Muscle of leg (tissue), 11 donors: ENCODE measurements around the gene RHBDD3. TPM values are rescaled to one million over a fixed set of nuclear protein-coding genes. Genes with fewer than 3 reads are reported as not detected.

Source experiments
- DNase-seq: peaks from one replicate; pipeline ENCODE4 v3.0.0; 2013
- H3K27ac ChIP-seq: one replicate; pipeline ENCODE4 v1.5.1; 2013; ENCODE audit warnings: mild to moderate bottlenecking, low read length, control low read depth
- H3K27me3 ChIP-seq: one replicate; pipeline ENCODE4 v1.6.1; 2013; ENCODE audit warnings: low read length; ENCODE audit not compliant: control insufficient read depth, insufficient read depth
- H3K36me3 ChIP-seq: one replicate; pipeline ENCODE4 v1.6.1; 2013; ENCODE audit warnings: low read length; ENCODE audit not compliant: control insufficient read depth, insufficient read depth
- H3K4me1 ChIP-seq: one replicate; pipeline ENCODE4 v1.6.1; 2013; ENCODE audit warnings: low read length; ENCODE audit not compliant: control insufficient read depth, insufficient read depth
- H3K4me3 ChIP-seq: one replicate; pipeline ENCODE4 v1.5.1; 2013; ENCODE audit warnings: low read length, control low read depth
- H3K9me3 ChIP-seq: replicated peaks from 2 replicates; pipeline ENCODE4 v1.6.1; 2013; ENCODE audit warnings: low read depth, low read length; ENCODE audit not compliant: control insufficient read depth
- WGBS: methylation state at CpG from one replicate; pipeline ENCODE4 v1.1.5; 2013; ENCODE audit warnings: missing lambda C conversion rate; ENCODE audit not compliant: insufficient coverage; 5-methylcytosine and 5-hydroxymethylcytosine counted together
- polyA plus RNA-seq, 8 donors: library from polyadenylated mRNA; unstranded; fragments of 120-200 nt; gene quantifications; one replicate each; pipeline versions ENCODE4 v1.2.1 to v1.2.3, GENCODE V29; 2013; ENCODE audit warnings: inconsistent platforms in 1 of 8, low replicate concordance in 1 of 8; ENCODE audit not compliant: insufficient read length in 8 of 8, insufficient read depth in 1 of 8
- total RNA-seq: library from RNA; stranded (reverse); fragments of 120-200 nt; gene quantifications from one replicate; pipeline ENCODE4 v1.2.4, GENCODE V29; 2013

RHBDD3 gene
- total and polyA plus RNA-seq, 9 donors: 22.4 to 32.9 (median 27.8) TPM

GRCh38 chr22:29298641-29299040, 30.9 kb upstream of the RHBDD3 start:
- H3K27me3 ChIP-seq: no peaks in the 10 kb centered on the region
- peaks cover 75% of the 10 kb centered on the region for H3K36me3 ChIP-seq
- WGBS: 75% methylated on average over 2 of the region's 8 CpGs
- no peaks in the 10 kb centered on the region for H3K9me3 ChIP-seq
- peaks cover 18% of the 10 kb centered on the region for H3K4me1 ChIP-seq
- no peak overlapping the region for H3K27ac ChIP-seq
- H3K4me3 ChIP-seq: no peak overlapping the region
- no peak for DNase-seq

GRCh38 chr22:29292379-29292778, 24.6 kb upstream of the RHBDD3 start:
- no peak for DNase-seq
- no peaks in the 10 kb centered on the region for H3K4me1 ChIP-seq
- H3K36me3 ChIP-seq: peaks cover 80% of the 10 kb centered on the region
- no peak overlapping the region for H3K27ac ChIP-seq
- H3K27me3 ChIP-seq: no peaks in the 10 kb centered on the region
- H3K4me3 ChIP-seq: no peak overlapping the region
- H3K9me3 ChIP-seq: no peaks in the 10 kb centered on the region

- no peaks in the 10 kb centered on the region for H3K4me1 ChIP-seq
- H3K4me3 ChIP-seq: no peak overlapping the region
- peaks cover 77% of the 10 kb centered on the region for H3K36me3 ChIP-seq
- WGBS: no CpG with 5 or more reads among the region's 7 CpGs
- no peak for DNase-seq
- H3K27me3 ChIP-seq: no peaks in the 10 kb centered on the region
- H3K9me3 ChIP-seq: no peaks in the 10 kb centered on the region
- no peak overlapping the region for H3K27ac ChIP-seq
Measured at GRCh38 chr22:29291215-29291614, 23.4 kb upstream of the RHBDD3 start.

GRCh38 chr22:29290061-29290460, 22.3 kb upstream of the RHBDD3 start:
- WGBS: 90% methylated on average over 2 of the region's 5 CpGs
- H3K9me3 ChIP-seq: no peaks in the 10 kb centered on the region
- DNase-seq: no peak
- no peak overlapping the region for H3K27ac ChIP-seq
- no peaks in the 10 kb centered on the region for H3K4me1 ChIP-seq
- no peaks in the 10 kb centered on the region for H3K27me3 ChIP-seq
- no peak overlapping the region for H3K4me3 ChIP-seq
- peaks cover 76% of the 10 kb centered on the region for H3K36me3 ChIP-seq

GRCh38 chr22:29288837-29289236, 21.1 kb upstream of the RHBDD3 start:
- no peak overlapping the region for H3K4me3 ChIP-seq
- DNase-seq: no peak
- H3K9me3 ChIP-seq: no peaks in the 10 kb centered on the region
- H3K36me3 ChIP-seq: peaks cover 77% of the 10 kb centered on the region
- H3K27me3 ChIP-seq: no peaks in the 10 kb centered on the region
- H3K27ac ChIP-seq: no peak overlapping the region
- WGBS: no CpG with 5 or more reads among the region's 2 CpGs
- no peaks in the 10 kb centered on the region for H3K4me1 ChIP-seq

GRCh38 chr22:29284196-29284595, 16.4 kb upstream of the RHBDD3 start:
- H3K4me1 ChIP-seq: no peaks in the 10 kb centered on the region
- H3K27ac ChIP-seq: no peak overlapping the region
- H3K27me3 ChIP-seq: no peaks in the 10 kb centered on the region
- H3K4me3 ChIP-seq: no peak overlapping the region
- DNase-seq: no peak
- peaks cover 84% of the 10 kb centered on the region for H3K36me3 ChIP-seq
- H3K9me3 ChIP-seq: no peaks in the 10 kb centered on the region
- 100% methylated on average over 1 of the region's 3 CpGs for WGBS

- no peaks in the 10 kb centered on the region for H3K9me3 ChIP-seq
- no peaks in the 10 kb centered on the region for H3K27me3 ChIP-seq
- no peak overlapping the region for H3K4me3 ChIP-seq
- WGBS: no CpG with 5 or more reads among the region's 1 CpG
- H3K36me3 ChIP-seq: peaks cover 67% of the 10 kb centered on the region
- DNase-seq: no peak
- H3K27ac ChIP-seq: no peak overlapping the region
- H3K4me1 ChIP-seq: no peaks in the 10 kb centered on the region
Measured at GRCh38 chr22:29277927-29278326, 10.1 kb upstream of the RHBDD3 start.

- peaks cover 57% of the 10 kb centered on the region for H3K36me3 ChIP-seq
- H3K4me1 ChIP-seq: no peaks in the 10 kb centered on the region
- no peak overlapping the region for H3K4me3 ChIP-seq
- no peaks in the 10 kb centered on the region for H3K9me3 ChIP-seq
- no CpG with 5 or more reads among the region's 3 CpGs for WGBS
- no peak for DNase-seq
- H3K27ac ChIP-seq: no peak overlapping the region
- H3K27me3 ChIP-seq: no peaks in the 10 kb centered on the region
Measured at GRCh38 chr22:29275819-29276565, 8.2 kb upstream of the RHBDD3 start.

- H3K4me1 ChIP-seq: peaks cover 1% of the 10 kb centered on the region
- no peaks in the 10 kb centered on the region for H3K27me3 ChIP-seq
- WGBS: no CpG with 5 or more reads among the region's 3 CpGs
- DNase-seq: no peak
- H3K9me3 ChIP-seq: no peaks in the 10 kb centered on the region
- H3K27ac ChIP-seq: no peak overlapping the region
- peaks cover 52% of the 10 kb centered on the region for H3K36me3 ChIP-seq
- no peak overlapping the region for H3K4me3 ChIP-seq
Measured at GRCh38 chr22:29275167-29275566, 7.4 kb upstream of the RHBDD3 start.

- WGBS: no CpG with 5 or more reads among the region's 2 CpGs
- no peak overlapping the region for H3K27ac ChIP-seq
- H3K36me3 ChIP-seq: peaks cover 36% of the 10 kb centered on the region
- H3K9me3 ChIP-seq: no peaks in the 10 kb centered on the region
- no peak overlapping the region for H3K4me3 ChIP-seq
- H3K4me1 ChIP-seq: peaks cover 13% of the 10 kb centered on the region
- DNase-seq: no peak
- no peaks in the 10 kb centered on the region for H3K27me3 ChIP-seq
Measured at GRCh38 chr22:29272624-29273023, 4.8 kb upstream of the RHBDD3 start.
